Dendritic cell treated with granulocyte-macrophage colony-stimulating factor and Interleukin-4, amounts not matched to agents 40 ng/mL and 50 ng/mL, for 4 days (primary cell): ENCODE results near the gene PLG.
"Not testable (repeated sequence)": the region's sequence is repeated elsewhere in the genome, so short reads cannot be mapped to it uniquely, and the experiment has no call there.

Experiments used
- H3K27ac Mint-ChIP-seq: one replicate; pipeline ENCODE4 v1.8.0; 2022; ENCODE audit warnings: mild to moderate bottlenecking, mixed read lengths
- H3K27me3 Mint-ChIP-seq: one replicate; pipeline ENCODE4 v1.8.0; 2022; ENCODE audit warnings: mild to moderate bottlenecking, mixed read lengths
- H3K36me3 Mint-ChIP-seq: one replicate; pipeline ENCODE4 v1.8.0; 2022; ENCODE audit warnings: low read depth, mixed read lengths
- H3K4me1 Mint-ChIP-seq: one replicate; pipeline ENCODE4 v1.8.0; 2022; ENCODE audit warnings: low read depth, mixed read lengths
- H3K4me3 Mint-ChIP-seq: one replicate; pipeline ENCODE4 v1.8.0; 2022; ENCODE audit warnings: mild to moderate bottlenecking, moderate library complexity, mixed read lengths
- H3K9me3 Mint-ChIP-seq: one replicate; pipeline ENCODE4 v1.8.0; 2022; ENCODE audit warnings: mixed read lengths
- intact Hi-C: fragments of 100-400 bp; cut with micrococcal nuclease; formaldehyde crosslinking; loops from one replicate; pipeline ENCODE4 v1.15.0; 2022

Gene PLG

GRCh38 chr6:160701918-160702680, at the start of gene PLG:
Gene PLG, plus strand, starts transcription at chr6:160702244. Its CDS starts 61 bp downstream, at chr6:160702305.
- H3K27me3 Mint-ChIP-seq, H3K4me3 Mint-ChIP-seq, H3K9me3 Mint-ChIP-seq, intact Hi-C loops, H3K4me1 Mint-ChIP-seq, H3K27ac Mint-ChIP-seq, H3K36me3 Mint-ChIP-seq: not testable (repeated sequence)

- H3K27ac Mint-ChIP-seq: no peak overlapping the region
- H3K27me3 Mint-ChIP-seq: no peaks in the 10 kb centered on the region
- no peaks in the 10 kb centered on the region for H3K36me3 Mint-ChIP-seq
- H3K4me1 Mint-ChIP-seq: no peaks in the 10 kb centered on the region
- peaks cover 17% of the 10 kb centered on the region for H3K9me3 Mint-ChIP-seq
- intact Hi-C loops: no loop called here
- H3K4me3 Mint-ChIP-seq: no peak overlapping the region
Observed at GRCh38 chr6:160659562-160659961, 42.5 kb upstream of the PLG start.

GRCh38 chr6:160661216-160661615, 40.8 kb upstream of the PLG start:
- Mint-ChIP-seq H3K36me3 (no peaks in the 10 kb centered on the region), H3K27ac (no peak overlapping the region), H3K9me3 (peaks cover 17% of the 10 kb centered on the region), H3K4me3 (no peak overlapping the region), H3K4me1 (no peaks in the 10 kb centered on the region), H3K27me3 (no peaks in the 10 kb centered on the region)
- intact Hi-C loops: no loop called here

GRCh38 chr6:160662429-160662828, 39.6 kb upstream of the PLG start:
- Mint-ChIP-seq H3K4me1 (no peaks in the 10 kb centered on the region), H3K27ac (no peak overlapping the region), H3K27me3 (no peaks in the 10 kb centered on the region), H3K4me3 (no peak overlapping the region), H3K36me3 (no peaks in the 10 kb centered on the region), H3K9me3 (peaks cover 7% of the 10 kb centered on the region)
- intact Hi-C loops: no loop called here

GRCh38 chr6:160662842-160663241, 39.2 kb upstream of the PLG start:
- H3K27ac Mint-ChIP-seq: no peak overlapping the region
- H3K36me3 Mint-ChIP-seq: no peaks in the 10 kb centered on the region
- H3K4me1 Mint-ChIP-seq: no peaks in the 10 kb centered on the region
- H3K27me3 Mint-ChIP-seq: no peaks in the 10 kb centered on the region
- no peak overlapping the region for H3K4me3 Mint-ChIP-seq
- H3K9me3 Mint-ChIP-seq: peaks cover 3% of the 10 kb centered on the region
- intact Hi-C loops: no loop called here

GRCh38 chr6:160664198-160664597, 37.8 kb upstream of the PLG start, which contains the start of gene LPA:
Gene LPA, minus strand, starts transcription at chr6:160664275. Its CDS starts 61 bp downstream, at chr6:160664214.
- H3K27me3 Mint-ChIP-seq, H3K27ac Mint-ChIP-seq, H3K4me1 Mint-ChIP-seq, H3K4me3 Mint-ChIP-seq, H3K36me3 Mint-ChIP-seq, H3K9me3 Mint-ChIP-seq, intact Hi-C loops: not testable (repeated sequence)

GRCh38 chr6:160667639-160668481, 34.2 kb upstream of the PLG start:
- Mint-ChIP-seq H3K36me3 (no peaks in the 10 kb centered on the region), H3K27ac (no peak overlapping the region), H3K27me3 (no peaks in the 10 kb centered on the region), H3K4me3 (no peak overlapping the region), H3K9me3 (peaks cover 1% of the 10 kb centered on the region), H3K4me1 (no peaks in the 10 kb centered on the region)
- intact Hi-C loops: no loop called here

- peaks cover 8% of the 10 kb centered on the region for H3K9me3 Mint-ChIP-seq
- intact Hi-C loops: no loop called here
- H3K36me3 Mint-ChIP-seq: no peaks in the 10 kb centered on the region
- no peaks in the 10 kb centered on the region for H3K4me1 Mint-ChIP-seq
- H3K4me3 Mint-ChIP-seq: no peak overlapping the region
- H3K27me3 Mint-ChIP-seq: no peaks in the 10 kb centered on the region
- no peak overlapping the region for H3K27ac Mint-ChIP-seq
Observed at GRCh38 chr6:160668589-160668988, 33.5 kb upstream of the PLG start.

- H3K27ac Mint-ChIP-seq, H3K4me1 Mint-ChIP-seq, H3K27me3 Mint-ChIP-seq, H3K36me3 Mint-ChIP-seq, intact Hi-C loops, H3K4me3 Mint-ChIP-seq: not testable (repeated sequence)
- H3K9me3 Mint-ChIP-seq: peaks cover 12% of the 10 kb centered on the region
Observed at GRCh38 chr6:160676418-160676817, 25.6 kb upstream of the PLG start.

GRCh38 chr6:160678230-160678629, 23.8 kb upstream of the PLG start:
- H3K27me3 Mint-ChIP-seq: peaks cover 7% of the 10 kb centered on the region
- H3K9me3 Mint-ChIP-seq: peaks cover 7% of the 10 kb centered on the region
- intact Hi-C loops: no loop called here
- H3K27ac Mint-ChIP-seq: no peak overlapping the region
- H3K36me3 Mint-ChIP-seq: no peaks in the 10 kb centered on the region
- H3K4me3 Mint-ChIP-seq: no peak overlapping the region
- H3K4me1 Mint-ChIP-seq: no peaks in the 10 kb centered on the region

- Mint-ChIP-seq H3K27ac (no peak overlapping the region), H3K4me1 (no peaks in the 10 kb centered on the region), H3K27me3 (peaks cover 7% of the 10 kb centered on the region), H3K9me3 (peaks cover under 1% of the 10 kb centered on the region), H3K36me3 (no peaks in the 10 kb centered on the region), H3K4me3 (no peak overlapping the region)
- intact Hi-C loops: no loop called here
Observed at GRCh38 chr6:160678744-160679401, 23.2 kb upstream of the PLG start.

- Mint-ChIP-seq H3K36me3 (no peaks in the 10 kb centered on the region), H3K27ac (no peak overlapping the region)
Observed at GRCh38 chr6:160679402-160679769, 22.7 kb upstream of the PLG start.

GRCh38 chr6:160685101-160685761, 16.8 kb upstream of the PLG start:
- intact Hi-C loops, H3K4me1 Mint-ChIP-seq, H3K4me3 Mint-ChIP-seq: not testable (repeated sequence)

More at GRCh38 chr6:160679402-160679769, 22.7 kb upstream of the PLG start:
- H3K9me3 Mint-ChIP-seq: no peaks in the 10 kb centered on the region
- no peak overlapping the region for H3K4me3 Mint-ChIP-seq
- no peaks in the 10 kb centered on the region for H3K4me1 Mint-ChIP-seq
- peaks cover 7% of the 10 kb centered on the region for H3K27me3 Mint-ChIP-seq
- intact Hi-C loops: no loop called here

More at GRCh38 chr6:160685101-160685761, 16.8 kb upstream of the PLG start:
- H3K27me3 Mint-ChIP-seq, H3K36me3 Mint-ChIP-seq, H3K9me3 Mint-ChIP-seq, H3K27ac Mint-ChIP-seq: not testable (repeated sequence)
